BLaER1 treated with 17β-estradiol and CSF1 and Interleukin-3, amounts not matched to agents 10 nM and 100 nM (cell line): ENCODE results near the gene UBXN6.

Source experiments
- H3K27ac ChIP-seq, 11 experiments: shearing (Covaris generic); formaldehyde crosslinking; 2 replicates each; pipeline ENCODE4 v1.8.1; 2022
- H3K27me3 ChIP-seq, 11 experiments: shearing (Covaris generic); formaldehyde crosslinking; 2 replicates each; pipeline ENCODE4 v1.8.1; 2022
- H3K36me3 ChIP-seq, 11 experiments: shearing (Covaris generic); formaldehyde crosslinking; 2 replicates each; pipeline ENCODE4 v1.8.1; 2022
- H3K4me1 ChIP-seq, 10 experiments: shearing (Covaris generic); formaldehyde crosslinking; 2 replicates each; pipeline ENCODE4 v1.8.1; 2022
- H3K4me2 ChIP-seq, 11 experiments: shearing (Covaris generic); formaldehyde crosslinking; 2 replicates each; pipeline ENCODE4 v1.8.1; 2022
- H3K4me3 ChIP-seq, 10 experiments: shearing (Covaris generic); formaldehyde crosslinking; 2 replicates each; pipeline ENCODE4 v1.8.1; 2022
- H3K9ac ChIP-seq, 11 experiments: shearing (Covaris generic); formaldehyde crosslinking; 2 replicates each; pipeline ENCODE4 v1.8.1; 2022
- H3K9me3 ChIP-seq, 11 experiments: shearing (Covaris generic); formaldehyde crosslinking; replicated peaks in 1 of 11; 2 replicates each; pipeline ENCODE4 v1.8.1; 2022
- H4K20me1 ChIP-seq, 11 experiments: shearing (Covaris generic); formaldehyde crosslinking; 2 replicates each; pipeline ENCODE4 v1.8.1; 2022
- Cebpa-rat ChIP-seq, 11 experiments: shearing (Covaris generic); IDR thresholded peaks; 2 replicates each; pipeline ENCODE4 v1.8.1; 2022

Gene UBXN6

DNA sequence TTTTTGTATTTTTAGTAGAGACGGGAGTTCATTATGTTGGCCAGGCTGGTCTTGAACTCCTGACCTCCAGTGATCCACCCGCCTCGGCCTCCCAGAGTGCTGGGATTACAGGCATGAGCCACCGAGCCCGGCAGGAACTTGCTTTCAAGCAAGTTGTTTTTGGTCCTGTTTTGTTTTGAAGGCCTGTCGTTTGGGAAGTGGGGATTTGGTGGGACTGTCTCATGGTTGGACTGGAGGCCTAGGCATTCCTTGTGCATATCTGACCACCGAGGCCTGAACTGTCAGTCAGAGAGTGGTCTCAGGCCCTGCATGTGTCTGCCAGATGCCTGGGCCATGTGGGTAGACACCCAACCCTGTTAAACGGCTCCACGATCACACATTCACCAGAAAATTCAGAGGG, 26.3 kb downstream of the UBXN6 start:
- Histone ChIP-seq H3K4me3 (peak overlapping the region in 2 of 10 experiments; percentile 3 to 36; a peak in 2 of 20 replicates), H3K27ac (peak overlapping the region; percentile 23 to 88 (median 76); a peak in 19 of 22 replicates), H3K9ac (peak overlapping the region in 10 of 11 experiments; percentile 10 to 73 (median 60); a peak in 14 of 22 replicates), H3K4me1 (peaks cover 7 to 53% (median 40%) of the 10 kb centered on the region in 10 experiments; a peak in 18 of 20 replicates), H3K27me3 (no peaks in the 10 kb centered on the region), H3K9me3 (no peaks in the 10 kb centered on the region), H3K36me3 (peaks cover 34 to 100% (median 92%) of the 10 kb centered on the region in 11 experiments), H4K20me1 (peaks cover 0 to 48% (median 27%) of the 10 kb centered on the region in 11 experiments; a peak in 14 of 22 replicates), H3K4me2 (peak overlapping the region in 8 of 11 experiments; percentile 22 to 89 (median 80); a peak in 15 of 22 replicates)
- no peak for TF ChIP-seq Cebpa-rat (IDR thresholded peaks at IDR 0.05)

DNA sequence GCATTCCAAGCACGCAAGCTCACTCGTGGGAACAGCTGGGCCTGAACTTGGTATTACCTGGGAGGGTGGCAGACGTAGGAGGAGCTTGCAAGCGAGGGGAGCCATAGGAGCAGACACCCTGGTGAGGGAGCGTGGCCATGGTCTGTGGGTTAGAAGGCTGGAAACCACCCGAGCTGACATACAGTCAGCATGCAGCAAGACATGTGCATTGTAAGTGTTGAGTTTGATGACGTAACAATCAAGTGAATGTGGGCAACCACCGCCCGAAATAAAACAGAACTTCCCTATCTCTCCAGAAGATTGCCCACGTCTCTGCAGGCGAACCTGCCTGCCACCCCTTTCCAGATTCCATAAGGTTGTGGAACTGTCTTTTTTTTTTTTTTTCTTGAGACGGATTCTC, 26.8 kb downstream of the UBXN6 start:
- H4K20me1 ChIP-seq, result peaks cover 0 to 43% (median 22%) of the 10 kb centered on the region in 11 experiments; a peak in 13 of 22 replicates
- peaks cover 34 to 100% (median 93%) of the 10 kb centered on the region in 11 experiments for H3K36me3 ChIP-seq
- peak in 8 of 11 experiments; percentile 63 to 89 (median 78); a peak in 14 of 22 replicates for TF ChIP-seq Cebpa-rat (IDR thresholded peaks at IDR 0.05)
- H3K27ac ChIP-seq, result peak overlapping the region in 10 of 11 experiments; percentile 27 to 88 (median 76); a peak in 20 of 22 replicates
- H3K9ac ChIP-seq, result peak overlapping the region in 7 of 11 experiments; percentile 28 to 73 (median 60); a peak in 10 of 22 replicates
- H3K4me2 ChIP-seq, result peak overlapping the region in 8 of 11 experiments; percentile 40 to 89 (median 80); a peak in 15 of 22 replicates
- H3K27me3 ChIP-seq, result no peaks in the 10 kb centered on the region
- no peaks in the 10 kb centered on the region for H3K9me3 ChIP-seq
- peak overlapping the region in 1 of 10 experiments; percentile 36; a peak in 2 of 20 replicates for H3K4me3 ChIP-seq
- peaks cover 7 to 53% (median 40%) of the 10 kb centered on the region in 10 experiments; a peak in 18 of 20 replicates for H3K4me1 ChIP-seq

DNA sequence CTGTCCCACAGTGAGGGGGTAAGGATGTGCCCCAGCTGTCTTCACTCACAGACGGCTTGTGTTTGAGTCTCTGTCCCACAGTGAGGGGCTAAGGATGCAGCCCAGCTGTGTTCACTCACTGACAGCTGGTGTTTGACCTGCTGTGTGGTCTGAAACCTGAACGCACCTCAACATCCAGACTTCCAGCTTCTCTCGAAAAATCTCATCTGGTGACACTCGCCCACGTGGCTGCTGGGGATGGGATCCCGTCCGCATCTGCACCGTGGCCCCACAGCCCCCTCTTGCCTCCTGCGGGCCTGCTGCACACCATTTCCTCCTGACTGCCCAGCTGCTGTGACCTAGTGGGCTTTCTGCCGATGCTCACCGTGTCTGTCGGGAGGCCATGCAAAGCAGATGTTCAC, 27.8 kb downstream of the UBXN6 start:
- no peaks in the 10 kb centered on the region for H3K9me3 ChIP-seq
- H3K27ac ChIP-seq, result peak overlapping the region in 9 of 11 experiments; percentile 47 to 88 (median 77); a peak in 18 of 22 replicates
- no peak overlapping the region for H3K4me3 ChIP-seq
- H3K27me3 ChIP-seq, result no peaks in the 10 kb centered on the region
- no peak for TF ChIP-seq Cebpa-rat (IDR thresholded peaks at IDR 0.05)
- H4K20me1 ChIP-seq, result peaks cover 0 to 43% (median 22%) of the 10 kb centered on the region in 11 experiments; a peak in 13 of 22 replicates
- peak overlapping the region in 7 of 11 experiments; percentile 68 to 89 (median 81); a peak in 12 of 22 replicates for H3K4me2 ChIP-seq
- H3K36me3 ChIP-seq, result peaks cover 40 to 100% (median 94%) of the 10 kb centered on the region in 11 experiments
- peak overlapping the region in 7 of 11 experiments; percentile 30 to 73 (median 53); a peak in 10 of 22 replicates for H3K9ac ChIP-seq
- H3K4me1 ChIP-seq, result peaks cover 7 to 53% (median 40%) of the 10 kb centered on the region in 10 experiments; a peak in 18 of 20 replicates

DNA sequence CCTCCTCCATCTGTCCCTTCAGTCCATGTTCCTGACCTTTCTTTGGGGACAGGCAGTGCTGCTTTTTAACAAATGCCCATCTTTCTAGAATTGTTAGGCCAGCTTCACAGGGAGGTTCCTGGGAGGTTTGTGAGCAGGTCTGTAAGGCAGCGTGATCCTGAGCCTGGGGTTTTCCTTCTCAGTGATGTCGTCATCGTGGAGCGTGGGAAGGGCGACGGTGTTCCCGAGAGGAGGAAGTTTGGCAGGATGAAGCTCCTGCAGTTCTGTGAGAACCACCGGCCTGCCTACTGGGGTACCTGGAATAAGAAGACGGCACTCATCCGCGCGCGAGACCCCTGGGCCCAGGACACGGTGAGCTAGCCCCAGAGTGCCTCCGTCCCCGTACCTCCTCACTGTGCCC, 28.3 kb downstream of the UBXN6 start:
- Histone ChIP-seq H3K36me3 (peaks cover 36 to 100% (median 94%) of the 10 kb centered on the region in 11 experiments), H3K4me3 (no peak overlapping the region), H3K4me2 (peak overlapping the region in 5 of 11 experiments; percentile 79 to 89 (median 88); a peak in 10 of 22 replicates), H3K27ac (peak overlapping the region in 8 of 11 experiments; percentile 17 to 88 (median 77); a peak in 12 of 22 replicates), H3K9me3 (no peaks in the 10 kb centered on the region), H3K4me1 (peaks cover 7 to 56% (median 41%) of the 10 kb centered on the region in 10 experiments; a peak in 18 of 20 replicates), H3K27me3 (no peaks in the 10 kb centered on the region), H4K20me1 (peaks cover 0 to 43% (median 21%) of the 10 kb centered on the region in 11 experiments; a peak in 12 of 22 replicates), H3K9ac (peak overlapping the region in 8 of 11 experiments; percentile 21 to 73 (median 52); a peak in 9 of 22 replicates)
- TF ChIP-seq Cebpa-rat (IDR thresholded peaks at IDR 0.05), result no peak

DNA sequence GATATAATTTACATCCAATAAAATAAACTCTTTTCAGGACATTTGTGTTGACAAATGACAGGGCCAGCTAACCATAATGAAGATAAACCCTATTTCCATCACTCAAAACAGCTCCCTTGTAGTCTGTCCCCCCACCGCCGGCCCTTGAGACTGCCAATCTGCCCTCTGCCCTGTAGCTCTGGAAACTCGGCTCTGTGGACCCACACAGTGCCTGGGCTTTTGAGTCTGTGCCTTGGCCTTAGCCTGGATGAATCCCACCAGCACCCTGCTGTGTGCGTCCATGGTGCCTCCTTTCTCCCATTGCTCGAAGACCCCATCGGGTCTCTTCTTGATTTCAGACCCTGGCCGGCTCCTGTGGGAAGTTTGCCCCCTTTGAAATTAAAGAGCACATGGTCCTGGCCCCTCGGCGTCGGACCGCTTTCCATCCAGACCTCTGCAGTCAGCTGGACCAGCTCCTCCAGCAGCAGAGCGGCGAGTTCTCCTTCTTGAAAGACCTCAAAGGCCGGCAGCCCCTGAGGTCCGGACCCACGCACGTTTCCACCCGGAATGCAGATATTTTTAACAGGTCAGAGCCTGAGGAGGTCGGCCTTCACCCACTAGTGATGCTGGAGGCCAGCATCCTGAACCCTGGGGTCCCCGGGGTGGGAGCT, 29.1 kb downstream of the UBXN6 start:
- no peak for TF ChIP-seq Cebpa-rat (IDR thresholded peaks at IDR 0.05)
- Histone ChIP-seq H3K27ac (peak overlapping the region in 7 of 11 experiments; percentile 17 to 88 (median 77); a peak in 9 of 22 replicates), H3K36me3 (peaks cover 36 to 100% (median 94%) of the 10 kb centered on the region in 11 experiments)

DNA sequence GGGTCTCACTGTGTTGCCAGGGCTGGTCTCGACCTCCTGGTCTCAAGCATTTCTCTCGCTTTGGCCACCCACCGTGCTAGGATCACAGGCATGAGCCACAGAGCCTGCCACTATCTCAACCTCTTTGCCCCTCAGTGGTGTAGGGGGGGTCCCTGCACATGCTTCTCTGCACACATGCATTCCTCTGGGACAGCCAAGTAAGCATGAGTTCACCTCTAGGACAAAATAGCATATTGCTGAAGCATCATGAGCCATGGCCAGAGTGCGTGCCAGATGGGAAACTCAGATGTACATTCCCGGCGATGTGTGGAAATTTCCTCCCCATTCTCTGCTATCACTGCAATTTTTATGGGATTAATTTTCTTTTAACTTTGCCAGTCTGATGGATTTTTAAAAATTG, 32.1 kb downstream of the UBXN6 start:
- no peak overlapping the region for H3K9ac ChIP-seq
- no peaks in the 10 kb centered on the region for H3K27me3 ChIP-seq
- no peak overlapping the region for H3K4me3 ChIP-seq
- TF ChIP-seq Cebpa-rat (IDR thresholded peaks at IDR 0.05), result no peak
- H3K36me3 ChIP-seq, result peaks cover 39 to 100% (median 94%) of the 10 kb centered on the region in 11 experiments
- peaks cover 0 to 44% (median 26%) of the 10 kb centered on the region in 10 experiments; a peak in 14 of 20 replicates for H3K4me1 ChIP-seq
- H3K9me3 ChIP-seq, result no peaks in the 10 kb centered on the region
- peaks cover 0 to 40% (median 26%) of the 10 kb centered on the region in 11 experiments; a peak in 14 of 22 replicates for H4K20me1 ChIP-seq
- no peak overlapping the region; a peak in 1 of 22 replicates for H3K27ac ChIP-seq
- H3K4me2 ChIP-seq, result no peak overlapping the region

More for the DNA sequence above, 29.1 kb downstream of the UBXN6 start:
- Histone ChIP-seq H3K4me2 (peak overlapping the region in 4 of 11 experiments; percentile 81 to 89 (median 88); a peak in 7 of 22 replicates), H3K4me1 (peaks cover 7 to 63% (median 46%) of the 10 kb centered on the region in 10 experiments; a peak in 18 of 20 replicates), H4K20me1 (peaks cover 0 to 46% (median 14%) of the 10 kb centered on the region in 11 experiments; a peak in 11 of 22 replicates), H3K27me3 (no peaks in the 10 kb centered on the region), H3K9ac (peak overlapping the region in 7 of 11 experiments; percentile 7 to 73 (median 38); a peak in 10 of 22 replicates), H3K9me3 (no peaks in the 10 kb centered on the region), H3K4me3 (no peak overlapping the region)

DNA sequence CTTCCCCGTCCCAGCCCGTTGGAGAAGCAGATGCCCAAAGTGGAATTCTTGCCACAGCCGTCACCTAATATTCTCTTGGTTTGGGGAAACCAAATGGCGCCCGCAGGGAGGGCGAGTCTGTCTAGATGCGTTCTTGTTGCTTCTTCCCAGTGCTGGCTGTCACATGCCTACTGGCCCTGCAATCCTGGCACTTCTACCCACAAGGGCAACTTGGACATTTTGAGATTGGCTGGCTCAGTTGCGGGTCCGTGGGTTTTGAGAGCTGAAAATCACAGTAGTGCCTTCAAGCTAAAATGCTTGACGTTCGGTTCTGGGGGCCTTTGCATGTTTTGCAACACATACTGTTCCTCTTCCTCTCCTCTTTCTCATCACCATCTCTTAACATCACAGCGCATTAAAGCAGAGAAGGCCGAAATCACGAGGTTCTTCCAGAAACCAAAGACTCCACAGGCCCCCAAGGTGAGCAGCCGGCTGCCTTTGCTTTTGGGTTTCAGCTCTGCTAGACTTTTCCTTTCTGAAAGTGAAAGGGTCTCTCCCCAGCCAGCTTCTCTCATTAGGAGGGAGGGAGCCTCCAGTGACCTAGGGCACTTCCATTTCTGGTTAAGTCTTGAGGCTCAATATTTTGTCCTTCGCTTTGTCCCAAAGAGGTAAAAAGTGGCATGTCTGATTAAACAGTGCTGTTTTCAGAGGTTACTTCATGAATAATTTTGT, 34.0 kb downstream of the UBXN6 start:
- H3K4me1 ChIP-seq, result peaks cover 0 to 35% (median 12%) of the 10 kb centered on the region in 10 experiments; a peak in 10 of 20 replicates
- H3K36me3 ChIP-seq, result peaks cover 26 to 100% (median 94%) of the 10 kb centered on the region in 11 experiments
- no peaks in the 10 kb centered on the region for H3K27me3 ChIP-seq
- H4K20me1 ChIP-seq, result peaks cover 0 to 57% (median 42%) of the 10 kb centered on the region in 11 experiments; a peak in 15 of 22 replicates
- no peak overlapping the region for H3K4me3 ChIP-seq
- TF ChIP-seq Cebpa-rat (IDR thresholded peaks at IDR 0.05), result no peak
- peak overlapping the region in 3 of 11 experiments; percentile 11 to 25 (median 19); a peak in 4 of 22 replicates for H3K4me2 ChIP-seq
- peak overlapping the region in 3 of 11 experiments; percentile 6 to 9 (median 7); a peak in 3 of 22 replicates for H3K27ac ChIP-seq
- no peaks in the 10 kb centered on the region for H3K9me3 ChIP-seq
- peak overlapping the region in 1 of 11 experiments; percentile 36; a peak in 2 of 22 replicates for H3K9ac ChIP-seq

DNA sequence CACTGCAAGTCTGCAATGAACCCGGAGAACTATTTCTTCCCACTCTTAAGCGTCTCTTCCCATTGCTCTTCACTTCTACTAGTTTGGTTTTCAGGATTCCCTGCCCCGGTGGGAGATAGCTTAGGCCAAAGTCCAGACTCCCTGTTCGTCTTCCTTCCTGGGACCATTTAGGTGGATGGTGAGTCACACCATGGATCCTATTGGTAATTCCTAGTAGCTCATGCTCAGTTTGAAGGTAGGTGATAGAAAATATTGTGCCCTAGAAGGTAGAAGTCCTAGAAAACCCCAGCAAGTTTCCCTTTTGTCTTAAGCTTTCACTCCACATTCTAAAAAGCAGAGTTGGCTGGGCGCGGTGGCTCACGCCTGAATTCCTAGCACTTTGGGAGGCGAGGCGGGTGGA, 41.3 kb downstream of the UBXN6 start:
- Histone ChIP-seq H3K4me3 (no peak overlapping the region), H3K4me1 (peaks cover 0 to 16% (median 3%) of the 10 kb centered on the region in 10 experiments; a peak in 8 of 20 replicates), H3K36me3 (peaks cover 15 to 100% (median 98%) of the 10 kb centered on the region in 11 experiments), H3K9ac (no peak overlapping the region), H3K4me2 (no peak overlapping the region), H4K20me1 (peaks cover 0 to 100% (median 94%) of the 10 kb centered on the region in 11 experiments; a peak in 18 of 22 replicates), H3K27me3 (no peaks in the 10 kb centered on the region), H3K9me3 (no peaks in the 10 kb centered on the region), H3K27ac (no peak overlapping the region)
- no peak for TF ChIP-seq Cebpa-rat (IDR thresholded peaks at IDR 0.05)
